Lower leg skin (tissue), 4 donors: ENCODE results near the gene RWDD1. TPM values are rescaled to one million over a fixed set of nuclear protein-coding genes. Genes with fewer than 3 reads are reported as not detected.

Source experiments
- DNase-seq, 2 donors: peaks; one replicate each; pipeline ENCODE4 v3.0.0-alpha.2; 2019; ENCODE audit warnings: low spot score in 2 of 2
- H3K4me3 ChIP-seq: fragments of 200-600 bp; sonication (generic); 2 replicates; pipeline ENCODE4 v1.5.1; 2017; ENCODE audit warnings: mild to moderate bottlenecking, low read depth; ENCODE audit not compliant: poor library complexity, severe bottlenecking
- CTCF ChIP-seq, 3 donors: fragments of 450-650 bp; IDR thresholded peaks; one replicate each; pipeline ENCODE4 v1.5.1; 2016; ENCODE audit warnings: antibody characterized with exemption in 3 of 3, mild to moderate bottlenecking in 3 of 3, moderate library complexity in 2 of 3
- POLR2A ChIP-seq, 2 donors: fragments of 450-650 bp; IDR thresholded peaks; one replicate each; pipeline ENCODE4 v1.6.1; 2016 to 2017; ENCODE audit warnings: antibody characterized with exemption in 2 of 2, mild to moderate bottlenecking in 1 of 2, moderate library complexity in 1 of 2
- WGBS, 2 donors: methylation state at CpG; one replicate each; pipeline ENCODE4 v1.1.5; 2018; 5-methylcytosine and 5-hydroxymethylcytosine counted together
- intact Hi-C: fragments of 100-400 bp; cut with DNase I; formaldehyde crosslinking; loops from one replicate; pipeline ENCODE4 v1.15.0; 2023; ENCODE audit warnings: low total_unique reads
- total RNA-seq, 4 donors: library from RNA; depleted of rRNA; stranded (reverse); fragments of >200 nt; gene quantifications; one replicate each; pipeline ENCODE4 v1.1.0, GENCODE V29; 2016

Gene RWDD1
- total RNA-seq, 4 donors from 2014 or later: 21.9 to 37.1 (median 30.5) TPM

- no peak for TF ChIP-seq POLR2A (IDR thresholded peaks at IDR 0.05)
- WGBS, 2 donors: 86 to 87% methylated on average over 5 of the region's 5 CpGs
- no peak for DNase-seq
- no peak overlapping the region for H3K4me3 ChIP-seq
- intact Hi-C loops: no loop called here
Observed at GRCh38 chr6:116577486-116577885, 6.2 kb downstream of the RWDD1 start.

GRCh38 chr6:116578335-116578734 lies 7.0 kb downstream of the RWDD1 start:
- H3K4me3 ChIP-seq: no peak overlapping the region
- no peak for DNase-seq
- intact Hi-C loops: no loop called here
- TF ChIP-seq POLR2A (IDR thresholded peaks at IDR 0.05) (no peak), CTCF (IDR thresholded peaks at IDR 0.05) (no peak)

- 100% methylated on average over 1 of the region's 1 CpG for WGBS, 2 donors
- TF ChIP-seq CTCF (IDR thresholded peaks at IDR 0.05): no peak
- TF ChIP-seq POLR2A (IDR thresholded peaks at IDR 0.05): no peak
- no peak for DNase-seq
- H3K4me3 ChIP-seq: no peak overlapping the region
- intact Hi-C loops: no loop called here
Observed at GRCh38 chr6:116579143-116579542, 7.8 kb downstream of the RWDD1 start.

GRCh38 chr6:116580198-116580597 lies 8.9 kb downstream of the RWDD1 start:
- H3K4me3 ChIP-seq: no peak overlapping the region
- no peak for TF ChIP-seq POLR2A (IDR thresholded peaks at IDR 0.05)
- TF ChIP-seq CTCF (IDR thresholded peaks at IDR 0.05): no peak
- intact Hi-C loops: no loop called here
- 88 to 92% methylated on average over 2 of the region's 2 CpGs for whole genome bisulfite sequencing, 2 donors
- DNase-seq: no peak

GRCh38 chr6:116586276-116586675 lies 15.0 kb downstream of the RWDD1 start:
- TF ChIP-seq POLR2A (IDR thresholded peaks at IDR 0.05) (no peak), CTCF (IDR thresholded peaks at IDR 0.05) (no peak)
- DNase-seq: no peak
- no peak overlapping the region for H3K4me3 ChIP-seq
- intact Hi-C loops: no loop called here

- intact Hi-C loops: no loop called here
- TF ChIP-seq POLR2A (IDR thresholded peaks at IDR 0.05) (no peak), CTCF (IDR thresholded peaks at IDR 0.05) (no peak)
- no peak overlapping the region for H3K4me3 ChIP-seq
- 95 to 97% methylated on average over 2 of the region's 2 CpGs for WGBS, 2 donors
- DNase-seq: no peak
Observed at GRCh38 chr6:116586738-116587137, 15.4 kb downstream of the RWDD1 start.
